Gastroesophageal sphincter (tissue), 4 donors: ENCODE data around the gene LSG1. TPM values are rescaled to one million over a fixed set of nuclear protein-coding genes. Genes with fewer than 3 reads are reported as not detected.

Source experiments
- ATAC-seq: fragments of 150-250 bp; one replicate; pipeline ENCODE4 v1.9.1; 2016; ENCODE audit warnings: mild to moderate bottlenecking, moderate library complexity
- H3K27ac ChIP-seq, 4 donors: fragments of 200-600 bp; sonication (generic) in 3 of 4; 1 replicate in 3 of 4; 2 replicates in 1 of 4; pipeline ENCODE4 v1.5.1; 2016 to 2019
- H3K27me3 ChIP-seq: fragments of 200-600 bp; sonication (generic); one replicate; pipeline ENCODE4 v1.5.1; 2019
- H3K36me3 ChIP-seq, 2 donors: fragments of 200-600 bp; sonication (generic); one replicate each; pipeline ENCODE4 v1.5.1; 2019; ENCODE audit warnings: control low read depth in 1 of 2
- H3K4me1 ChIP-seq, 3 donors: fragments of 200-600 bp; sonication (generic); 1 replicate in 2 of 3; 2 replicates in 1 of 3; pipeline ENCODE4 v1.5.1; 2016 to 2019; ENCODE audit warnings: control low read depth in 2 of 3
- H3K4me3 ChIP-seq, 2 donors: fragments of 200-600 bp; sonication (generic); one replicate each; pipeline ENCODE4 v1.5.1; 2019; ENCODE audit warnings: mild to moderate bottlenecking in 1 of 2, moderate library complexity in 1 of 2
- H3K9me3 ChIP-seq, 3 donors: fragments of 200-600 bp; sonication (generic); one replicate each; pipeline ENCODE4 v1.5.1; 2017 to 2019; ENCODE audit warnings: control low read depth in 2 of 3
- CTCF ChIP-seq, 4 experiments: fragments of 200-600 bp in 2 of 4; fragments of 450-650 bp in 2 of 4; sonication (generic) in 1 of 4; IDR thresholded peaks; one replicate each; pipeline ENCODE4 v1.5.1; 2017 to 2019; ENCODE audit warnings: antibody characterized with exemption in 4 of 4, mild to moderate bottlenecking in 2 of 4, moderate library complexity in 2 of 4
- EP300 ChIP-seq: sonication (generic); formaldehyde crosslinking; IDR thresholded peaks from one replicate; pipeline ENCODE4 v1.6.1; 2017; ENCODE audit warnings: antibody characterized with exemption, mild to moderate bottlenecking
- POLR2A ChIP-seq, 2 donors: fragments of 450-650 bp; IDR thresholded peaks; one replicate each; pipeline ENCODE4 v1.6.1; 2017; ENCODE audit warnings: antibody characterized with exemption in 2 of 2, mild to moderate bottlenecking in 2 of 2, moderate library complexity in 1 of 2
- POLR2AphosphoS5 ChIP-seq: sonication (generic); formaldehyde crosslinking; IDR thresholded peaks from one replicate; pipeline ENCODE4 v1.6.1; 2017; ENCODE audit warnings: antibody characterized with exemption
- WGBS, 2 donors: methylation state at CpG; one replicate each; pipeline ENCODE4 v1.1.5; 2018; ENCODE audit warnings: low coverage in 1 of 2; 5-methylcytosine and 5-hydroxymethylcytosine counted together
- total RNA-seq, 4 donors: library from RNA; depleted of rRNA; stranded (reverse); fragments of >200 nt; gene quantifications; one replicate each; pipeline ENCODE4 v1.1.0, GENCODE V29; 2016

LSG1 gene
- 10 to 100 TPM; 23.0 to 30.3 (median 28.3) TPM for total RNA-seq

- Histone ChIP-seq H3K27me3 (peaks cover 24% of the 10 kb centered on the region), H3K9me3 (no peaks in the 10 kb centered on the region), H3K27ac (peak within 1 kb of the TSS; percentile 75 to 94 (median 88)), H3K4me1 (peaks cover 6 to 27% (median 7%) of the 10 kb centered on the region in 3 donors), H3K36me3 (peaks cover 0 to 25% of the 10 kb centered on the region in 2 donors), H3K4me3 (peak within 1 kb of the TSS; percentile 85 to 96)
- 0 to 2% methylated on average over 25 to 49 of the region's 57 CpGs for WGBS, 2 donors
- TF ChIP-seq EP300 (no peak), POLR2AphosphoS5 (peak; percentile 76), CTCF (IDR thresholded peaks at IDR 0.05) (no peak), POLR2A (IDR thresholded peaks at IDR 0.05) (peak; percentile 21 to 51)
- ATAC-seq = peak; percentile 97
Observed at GRCh38 chr3:194671900-194672808, at the start of gene LSG1. Gene LSG1, minus strand, starts transcription at chr3:194672191. Its CDS starts 29 bp downstream, at chr3:194672162.

- H3K36me3 ChIP-seq = no peaks in the 10 kb centered on the region
- no peaks in the 10 kb centered on the region for H3K4me1 ChIP-seq
- H3K9me3 ChIP-seq = no peaks in the 10 kb centered on the region
- no peak overlapping the region for H3K4me3 ChIP-seq
- no peaks in the 10 kb centered on the region for H3K27me3 ChIP-seq
- 74% methylated on average over 5 of the region's 6 CpGs; no CpG with 5 or more reads in 1 of the 2 donors for WGBS, 2 donors
- no peak overlapping the region for H3K27ac ChIP-seq
- TF ChIP-seq POLR2A (IDR thresholded peaks at IDR 0.05) (no peak), EP300 (no peak), CTCF (IDR thresholded peaks at IDR 0.05) (no peak), POLR2AphosphoS5 (no peak)
- ATAC-seq = no peak
Observed at GRCh38 chr3:194720048-194720447, 48.1 kb upstream of the LSG1 start.

GRCh38 chr3:194718079-194718478 is 46.1 kb upstream of the LSG1 start:
- Histone ChIP-seq H3K36me3 (no peaks in the 10 kb centered on the region), H3K27ac (no peak overlapping the region), H3K4me1 (no peaks in the 10 kb centered on the region), H3K4me3 (no peak overlapping the region), H3K27me3 (no peaks in the 10 kb centered on the region), H3K9me3 (no peaks in the 10 kb centered on the region)
- TF ChIP-seq CTCF (IDR thresholded peaks at IDR 0.05) (no peak), POLR2AphosphoS5 (no peak), POLR2A (IDR thresholded peaks at IDR 0.05) (no peak), EP300 (no peak)
- WGBS, 2 donors = no CpG with 5 or more reads among the region's 2 CpGs
- ATAC-seq = no peak

GRCh38 chr3:194715022-194715800 is 43.2 kb upstream of the LSG1 start:
- no peak overlapping the region for H3K4me3 ChIP-seq
- no peak overlapping the region for H3K27ac ChIP-seq
- no peak for ATAC-seq
- H3K36me3 ChIP-seq = no peaks in the 10 kb centered on the region
- H3K4me1 ChIP-seq = peaks cover 0 to 7% (median 0%) of the 10 kb centered on the region in 3 donors
- H3K9me3 ChIP-seq = no peaks in the 10 kb centered on the region
- TF ChIP-seq EP300 = no peak
- no peak for TF ChIP-seq POLR2A (IDR thresholded peaks at IDR 0.05)
- no peak for TF ChIP-seq POLR2AphosphoS5
- TF ChIP-seq CTCF (IDR thresholded peaks at IDR 0.05) = no peak
- no peaks in the 10 kb centered on the region for H3K27me3 ChIP-seq
- 80 to 85% methylated on average over 6 to 8 of the region's 8 CpGs for WGBS, 2 donors
